ENCODE data around the gene ZNF701. TPM values are rescaled to one million over a fixed set of nuclear protein-coding genes. Genes with fewer than 3 reads are reported as not detected.

Gene ZNF701
- polyA plus RNA-seq, 3 donors = 13.9 to 17.9 (median 16.5) TPM

DNA sequence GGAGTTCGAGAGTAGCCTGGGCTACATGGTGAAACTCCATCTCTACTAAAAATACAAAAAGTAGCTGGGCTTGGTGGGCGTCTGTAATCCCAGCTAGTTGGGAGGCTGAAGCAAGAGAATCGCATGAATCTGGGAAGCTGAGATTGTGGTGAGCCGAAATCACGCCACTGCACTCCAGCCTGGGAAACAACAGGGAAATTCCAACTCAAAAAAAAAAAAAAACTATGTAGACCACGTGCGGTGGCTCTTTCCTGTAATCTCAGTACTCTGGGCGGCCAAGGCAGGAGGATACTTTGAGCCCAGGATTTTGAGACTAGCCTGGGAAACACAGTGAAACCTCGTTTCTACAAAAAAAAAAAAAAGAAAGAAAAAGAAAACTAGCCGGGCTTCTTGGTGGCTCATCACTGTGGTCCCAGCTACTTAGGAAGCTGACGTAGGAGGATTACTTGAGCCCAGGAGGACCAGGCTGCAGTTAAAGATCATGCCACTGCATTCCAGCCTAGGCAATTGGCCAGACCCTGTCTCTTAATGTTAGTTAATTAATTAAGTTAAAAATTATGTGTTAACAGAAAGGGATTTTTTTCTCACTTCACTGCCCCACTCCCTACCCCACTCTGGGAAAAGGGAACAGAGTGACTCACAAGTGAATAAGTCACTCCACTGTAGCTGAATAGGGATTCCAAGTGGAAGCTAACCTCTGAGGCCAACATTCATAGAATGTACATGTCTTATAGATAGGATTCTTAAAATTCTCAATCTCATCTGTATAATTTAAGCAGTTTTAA, 65.9 kb downstream of the ZNF701 start:
- DNase-seq (ENCODE audit: low read depth in 3 of 3, low spot score in 2 of 3) = no peak

Other genes with a start within 250 kb of the ZNF701 start
- 10 to 100 TPM; 13.4 to 14.0 (median 13.7) TPM for gene ZNF610, start 234.0 kb upstream of the ZNF701 start, polyA plus RNA-seq (ENCODE audit: insufficient read length in 3 of 3)
- 10 to 100 TPM; 20.0 to 29.7 (median 21.7) TPM for gene ZNF880, start 200.4 kb upstream of the ZNF701 start, polyA plus RNA-seq (ENCODE audit: insufficient read length in 3 of 3)
- gene ZNF528, start 172.4 kb upstream of the ZNF701 start, polyA plus RNA-seq (ENCODE audit: insufficient read length in 3 of 3) = 10 to 100 TPM; 27.4 to 29.6 (median 29.6) TPM
- under 1 TPM; 0.57 to 0.62 (median 0.58) TPM for gene ZNF534, start 141.1 kb upstream of the ZNF701 start, polyA plus RNA-seq (ENCODE audit: insufficient read length in 3 of 3)
- gene ZNF578, start 116.7 kb upstream of the ZNF701 start, polyA plus RNA-seq (ENCODE audit: insufficient read length in 3 of 3) = 1 to 10 TPM; 5.6 to 7.9 (median 6.8) TPM
- 10 to 100 TPM in 2 of 3 donors, 1 to 10 TPM in 1; 9.0 to 11.1 (median 10.7) TPM for gene ZNF808, start 42.6 kb upstream of the ZNF701 start, polyA plus RNA-seq (ENCODE audit: insufficient read length in 3 of 3)
- 10 to 100 TPM; 68.0 to 80.3 (median 69.9) TPM for gene ZNF83, start 68.1 kb downstream of the ZNF701 start, polyA plus RNA-seq (ENCODE audit: insufficient read length in 3 of 3)
- 10 to 100 TPM; 15.3 to 16.7 (median 16.5) TPM for gene ZNF611, start 164.8 kb downstream of the ZNF701 start, polyA plus RNA-seq (ENCODE audit: insufficient read length in 3 of 3)
- 1 to 10 TPM; 5.7 to 9.5 (median 7.1) TPM for gene ZNF600, start 216.5 kb downstream of the ZNF701 start, polyA plus RNA-seq (ENCODE audit: insufficient read length in 3 of 3)

Data from right renal cortex interstitium (tissue), 3 donors.